T1000 (cell line): Measurements from ENCODE around the gene SAMD14.

Experiments used
- DNase-seq: peaks from one replicate; lab custom pipeline; 2025; ENCODE audit warnings: mixed read lengths; lab: John Stamatoyannopoulos, UW

SAMD14 gene

GRCh38 chr17:50111673-50112655 lies 18.0 kb downstream of the SAMD14 start:
- DNase-seq: no peak

- no peak for DNase-seq
These were observed 19.2 kb downstream of the SAMD14 start for GRCh38 chr17:50110591-50111349.

GRCh38 chr17:50109785-50110184 lies 20.2 kb downstream of the SAMD14 start:
- no peak for DNase-seq

GRCh38 chr17:50109207-50109606 lies 20.8 kb downstream of the SAMD14 start:
- DNase-seq: no peak

GRCh38 chr17:50108556-50108955 lies 21.4 kb downstream of the SAMD14 start:
- DNase-seq: no peak

- DNase-seq: no peak
These were observed 22.1 kb downstream of the SAMD14 start for GRCh38 chr17:50107790-50108414.

GRCh38 chr17:50106393-50107131 lies 23.4 kb downstream of the SAMD14 start:
- DNase-seq: no peak

GRCh38 chr17:50105811-50106210 lies 24.1 kb downstream of the SAMD14 start:
- DNase-seq: no peak

- no peak for DNase-seq
These were observed 26.0 kb downstream of the SAMD14 start for GRCh38 chr17:50103941-50104340.

- no peak for DNase-seq
These were observed 26.7 kb downstream of the SAMD14 start for GRCh38 chr17:50103252-50103651.

GRCh38 chr17:50102164-50102991 lies 27.6 kb downstream of the SAMD14 start:
- DNase-seq: no peak

GRCh38 chr17:50101346-50102163 lies 28.4 kb downstream of the SAMD14 start:
- no peak for DNase-seq

GRCh38 chr17:50100921-50101345 lies 29.0 kb downstream of the SAMD14 start:
- no peak for DNase-seq

- DNase-seq: no peak
These were observed 29.5 kb downstream of the SAMD14 start for GRCh38 chr17:50100480-50100883.

GRCh38 chr17:50099003-50099402 lies 31.0 kb downstream of the SAMD14 start:
- DNase-seq: no peak

- no peak for DNase-seq
These were observed 31.4 kb downstream of the SAMD14 start for GRCh38 chr17:50098583-50098982.

GRCh38 chr17:50097926-50098325 lies 32.0 kb downstream of the SAMD14 start:
- DNase-seq: no peak

GRCh38 chr17:50097455-50097854 lies 32.5 kb downstream of the SAMD14 start:
- DNase-seq: no peak

GRCh38 chr17:50096758-50097157 lies 33.2 kb downstream of the SAMD14 start:
- DNase-seq: no peak

- no peak for DNase-seq
These were observed 33.9 kb downstream of the SAMD14 start for GRCh38 chr17:50096092-50096491.
